B cell (primary cell): ENCODE data around the gene KRT82. TPM values are rescaled to one million over a fixed set of nuclear protein-coding genes. Genes with fewer than 3 reads are reported as not detected.

Source experiments
- ATAC-seq: fragments of 200-7000 bp; cut with Tn5 transposase; one replicate; pipeline ENCODE4 v1.10.0; 2021; ENCODE audit warnings: low read depth, mild to moderate bottlenecking, moderate number of reproducible peaks, moderate library complexity
- CTCF ChIA-PET: fragments of 350-600 bp; sonication (Branson Sonifier 250); formaldehyde crosslinking; loops from one replicate; lab custom pipeline; 2021; ENCODE audit warnings: antibody characterized with exemption, inconsistent platforms; lab: Charles Lee
- POLR2A ChIA-PET: fragments of 350-600 bp; sonication (Branson Sonifier 250); formaldehyde crosslinking; loops from one replicate; lab custom pipeline; 2021; ENCODE audit warnings: antibody characterized with exemption; lab: Charles Lee
- DNase-seq: peaks from one replicate; pipeline ENCODE4 v3.0.0; 2013
- H2AFZ ChIP-seq: 2 replicates; pipeline ENCODE4 v1.6.1; 2012; ENCODE audit warnings: mild to moderate bottlenecking, low read depth, low read length; ENCODE audit not compliant: insufficient read depth, poor library complexity, severe bottlenecking
- H3K27ac ChIP-seq, 2 donors: 1 replicate in 1 of 2; 2 replicates in 1 of 2; pipeline ENCODE4 v1.5.1; 2012 to 2013; ENCODE audit warnings: low read length in 2 of 2, mild to moderate bottlenecking in 2 of 2, moderate library complexity in 1 of 2
- H3K27me3 ChIP-seq, 4 experiments: fragments of 200-600 bp in 1 of 4; sonication (generic) in 1 of 4; replicated peaks in 1 of 4; 1 replicate in 2 of 4; 2 replicates in 2 of 4; pipeline versions ENCODE4 v1.6.1 to v1.7.0; 2013 to 2016; ENCODE audit warnings: low read length in 3 of 4, mild to moderate bottlenecking in 2 of 4, mixed read lengths in 1 of 4, moderate library complexity in 1 of 4; ENCODE audit not compliant: insufficient read depth in 4 of 4, control insufficient read depth in 3 of 4; ENCODE audit errors: control extremely low read depth in 1 of 4
- H3K36me3 ChIP-seq, 2 experiments: replicated peaks in 1 of 2; 1 replicate in 1 of 2; 2 replicates in 1 of 2; pipeline versions ENCODE4 v1.6.1 to v1.7.1; 2013; ENCODE audit warnings: low read length in 1 of 2; ENCODE audit not compliant: insufficient read depth in 2 of 2, control insufficient read depth in 1 of 2; ENCODE audit errors: control extremely low read depth in 1 of 2, extremely low read depth in 1 of 2
- H3K4me1 ChIP-seq, 2 donors: fragments of 200-600 bp in 1 of 2; sonication (generic) in 1 of 2; 1 replicate in 1 of 2; 2 replicates in 1 of 2; pipeline versions ENCODE4 v1.5.1 to v1.6.1; 2013 to 2017; ENCODE audit warnings: low read length in 2 of 2; ENCODE audit not compliant: control insufficient read depth in 2 of 2, insufficient read depth in 2 of 2
- H3K4me2 ChIP-seq: replicated peaks from 2 replicates; pipeline ENCODE3; 2012; ENCODE audit warnings: mild to moderate bottlenecking, low read depth, low read length; ENCODE audit not compliant: poor library complexity, severe bottlenecking
- H3K4me3 ChIP-seq, 5 experiments: fragments of 200-600 bp in 1 of 5; sonication (generic) in 1 of 5; 1 replicate in 3 of 5; 2 replicates in 2 of 5; pipeline versions ENCODE4 v1.5.1 to v1.7.0; 2011 to 2016; ENCODE audit warnings: low read length in 4 of 5, mild to moderate bottlenecking in 4 of 5, low read depth in 2 of 5, control low read depth in 1 of 5, moderate library complexity in 1 of 5; ENCODE audit not compliant: insufficient read depth in 1 of 5; ENCODE audit errors: control extremely low read depth in 1 of 5, extremely low read depth in 1 of 5
- H3K79me2 ChIP-seq: fragments of 200-600 bp; sonication (generic); one replicate; pipeline ENCODE4 v1.6.0; 2016; ENCODE audit warnings: low read length; ENCODE audit not compliant: control insufficient read depth, insufficient read depth
- H3K9ac ChIP-seq: fragments of 200-600 bp; sonication (generic); 2 replicates; pipeline ENCODE4 v1.6.1; 2017; ENCODE audit warnings: mild to moderate bottlenecking, low read length, moderate library complexity
- H3K9me3 ChIP-seq, 3 donors: one replicate each; pipeline versions ENCODE4 v1.6.1 to v1.7.1; 2013; ENCODE audit warnings: low read length in 2 of 3; ENCODE audit not compliant: control insufficient read depth in 2 of 3, insufficient read depth in 1 of 3; ENCODE audit errors: control extremely low read depth in 1 of 3
- H4K20me1 ChIP-seq: 2 replicates; pipeline ENCODE4 v1.6.0; 2012; ENCODE audit warnings: mild to moderate bottlenecking, low read length; ENCODE audit not compliant: insufficient read depth, control insufficient read depth, poor library complexity, severe bottlenecking
- H3K27ac Mint-ChIP-seq: one replicate; pipeline ENCODE4 v1.8.0; 2021; ENCODE audit warnings: mixed read lengths
- H3K27me3 Mint-ChIP-seq: one replicate; pipeline ENCODE4 v1.8.0; 2021; ENCODE audit warnings: mixed read lengths
- H3K4me1 Mint-ChIP-seq: one replicate; pipeline ENCODE4 v1.8.0; 2021; ENCODE audit warnings: mixed read lengths
- H3K4me3 Mint-ChIP-seq: one replicate; pipeline ENCODE4 v1.8.0; 2021; ENCODE audit warnings: mixed read lengths
- H3K9me3 Mint-ChIP-seq: one replicate; pipeline ENCODE4 v1.8.0; 2022; ENCODE audit warnings: mixed read lengths; ENCODE audit not compliant: insufficient read depth
- EZH2 ChIP-seq: IDR thresholded peaks from 2 replicates; pipeline ENCODE4 v1.6.1; 2012; ENCODE audit warnings: borderline replicate concordance, low read depth, mild to moderate bottlenecking, moderate library complexity, low read length; ENCODE audit not compliant: insufficient read depth, poor library complexity, severe bottlenecking
- WGBS: methylation state at CpG from one replicate; pipeline ENCODE4 v1.1.5; 2013; ENCODE audit warnings: missing lambda C conversion rate; ENCODE audit not compliant: insufficient coverage; 5-methylcytosine and 5-hydroxymethylcytosine counted together
- intact Hi-C: fragments of 100-400 bp; cut with micrococcal nuclease; formaldehyde crosslinking; loops from one replicate; pipeline ENCODE4 v1.10.0; 2022
- polyA plus RNA-seq: library from polyadenylated mRNA; depleted of rRNA; stranded (reverse); fragments of >200 nt; gene quantifications from 2 replicates; pipeline ENCODE4 v1.2.3, GENCODE V29; 2012
- total RNA-seq, 2 donors: library from RNA; stranded (reverse); fragments of 120-200 nt in 1 of 2; gene quantifications; 1 replicate in 1 of 2; 2 replicates in 1 of 2; pipeline versions ENCODE4 v1.2.3 to v1.2.4, GENCODE V29; 2013 to 2022
- TF ChIP-seq, protein P1 (sequence below): fragments of 200-600 bp; IDR thresholded peaks from one replicate; pipeline ENCODE4 v1.8.0; 2022; ENCODE audit warnings: antibody characterized with exemption, mild to moderate bottlenecking

Gene KRT82
- total and polyA plus RNA-seq, 2 donors (not counting 1 experiment from before 2014, with no cell fraction given): not detected

- CTCF ChIA-PET: no interaction called here
- H3K27ac Mint-ChIP-seq: no peak overlapping the region
- Histone ChIP-seq H2AFZ (no peak overlapping the region), H3K9ac (no peak overlapping the region), H3K27me3 (no peaks in the 10 kb centered on the region), H3K27ac (no peak overlapping the region), H3K4me3 (no peak overlapping the region), H3K36me3 (no peaks in the 10 kb centered on the region), H4K20me1 (no peaks in the 10 kb centered on the region), H3K79me2 (no peaks in the 10 kb centered on the region), H3K4me1 (no peaks in the 10 kb centered on the region), H3K9me3 (no peaks in the 10 kb centered on the region), H3K4me2 (no peak overlapping the region)
- WGBS: no CpG with 5 or more reads among the region's 1 CpG
- intact Hi-C loops: no loop called here
- H3K4me3 Mint-ChIP-seq: no peak overlapping the region
- no peaks in the 10 kb centered on the region for H3K9me3 Mint-ChIP-seq
- peaks cover 52% of the 10 kb centered on the region for H3K27me3 Mint-ChIP-seq
- ATAC-seq (no peak), DNase-seq (no peak)
- no peak for TF ChIP-seq EZH2
- POLR2A ChIA-PET: no interaction called here
- H3K4me1 Mint-ChIP-seq: no peaks in the 10 kb centered on the region
Measured at GRCh38 chr12:52416795-52417194, 10.7 kb upstream of the KRT82 start.

GRCh38 chr12:52415870-52416750, 10.0 kb upstream of the KRT82 start:
- H3K79me2 ChIP-seq: no peaks in the 10 kb centered on the region
- no peak overlapping the region for H3K4me2 ChIP-seq
- no peak overlapping the region for H3K27ac ChIP-seq
- no peaks in the 10 kb centered on the region for H4K20me1 ChIP-seq
- Mint-ChIP-seq H3K9me3 (no peaks in the 10 kb centered on the region), H3K27me3 (peaks cover 46% of the 10 kb centered on the region), H3K27ac (no peak overlapping the region), H3K4me1 (no peaks in the 10 kb centered on the region), H3K4me3 (no peak overlapping the region)
- no peaks in the 10 kb centered on the region for H3K9me3 ChIP-seq
- no peaks in the 10 kb centered on the region for H3K27me3 ChIP-seq
- H3K4me1 ChIP-seq: no peaks in the 10 kb centered on the region
- no peak overlapping the region for H3K9ac ChIP-seq
- ATAC-seq (no peak), DNase-seq (no peak)
- no peak overlapping the region for H3K4me3 ChIP-seq
- 81% methylated on average over 8 of the region's 10 CpGs for WGBS
- no peaks in the 10 kb centered on the region for H3K36me3 ChIP-seq
- no peak overlapping the region for H2AFZ ChIP-seq
- TF ChIP-seq EZH2: no peak
- TF ChIP-seq, protein P1, sequence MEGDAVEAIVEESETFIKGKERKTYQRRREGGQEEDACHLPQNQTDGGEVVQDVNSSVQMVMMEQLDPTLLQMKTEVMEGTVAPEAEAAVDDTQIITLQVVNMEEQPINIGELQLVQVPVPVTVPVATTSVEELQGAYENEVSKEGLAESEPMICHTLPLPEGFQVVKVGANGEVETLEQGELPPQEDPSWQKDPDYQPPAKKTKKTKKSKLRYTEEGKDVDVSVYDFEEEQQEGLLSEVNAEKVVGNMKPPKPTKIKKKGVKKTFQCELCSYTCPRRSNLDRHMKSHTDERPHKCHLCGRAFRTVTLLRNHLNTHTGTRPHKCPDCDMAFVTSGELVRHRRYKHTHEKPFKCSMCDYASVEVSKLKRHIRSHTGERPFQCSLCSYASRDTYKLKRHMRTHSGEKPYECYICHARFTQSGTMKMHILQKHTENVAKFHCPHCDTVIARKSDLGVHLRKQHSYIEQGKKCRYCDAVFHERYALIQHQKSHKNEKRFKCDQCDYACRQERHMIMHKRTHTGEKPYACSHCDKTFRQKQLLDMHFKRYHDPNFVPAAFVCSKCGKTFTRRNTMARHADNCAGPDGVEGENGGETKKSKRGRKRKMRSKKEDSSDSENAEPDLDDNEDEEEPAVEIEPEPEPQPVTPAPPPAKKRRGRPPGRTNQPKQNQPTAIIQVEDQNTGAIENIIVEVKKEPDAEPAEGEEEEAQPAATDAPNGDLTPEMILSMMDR: no peak
- intact Hi-C loops: no loop called here
- ChIA-PET CTCF (no interaction called here), POLR2A (no interaction called here)
